ENCODE data around the gene SDC3.

The SDC3 gene

DNA sequence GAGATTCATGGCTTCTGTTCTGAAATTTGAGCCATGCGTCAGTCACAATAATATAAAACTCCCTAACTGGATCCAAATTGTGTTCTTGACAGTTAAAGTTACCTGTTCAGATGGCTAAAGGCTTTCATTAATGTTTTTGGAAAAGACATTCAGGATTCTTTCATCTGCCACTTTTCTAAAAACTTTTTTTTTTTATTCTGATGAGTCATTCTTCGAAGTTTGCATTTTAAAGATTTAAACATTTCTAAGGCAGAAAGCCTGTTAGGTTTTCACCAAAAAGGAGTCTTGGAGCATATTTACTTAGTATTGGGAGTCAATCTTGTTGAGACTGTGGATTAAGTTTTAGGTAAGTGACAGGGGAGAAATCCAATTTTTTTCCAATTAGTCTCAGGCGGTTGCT is 18.9 kb upstream of the SDC3 start:
- DNase-seq, result no peak

DNA sequence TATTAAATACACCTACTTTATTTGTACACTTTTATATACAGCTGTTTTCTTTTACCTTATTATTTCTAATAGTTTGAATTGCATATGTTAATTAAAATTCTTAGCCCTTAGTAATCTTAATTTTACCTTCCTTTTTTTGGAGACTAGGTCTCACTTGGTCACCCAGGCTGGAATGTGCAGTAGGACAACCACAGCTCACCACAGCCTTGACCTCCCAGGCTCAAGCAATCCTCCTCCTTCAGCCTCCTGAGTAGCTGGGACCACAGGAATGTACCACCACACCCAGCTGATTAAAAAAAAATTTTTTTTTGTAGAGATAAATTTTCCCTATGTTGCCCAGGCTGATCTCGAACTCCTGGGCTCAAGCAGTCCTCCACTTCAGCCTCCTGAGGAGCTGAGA is 15.0 kb upstream of the SDC3 start:
- no peak for DNase-seq

DNA sequence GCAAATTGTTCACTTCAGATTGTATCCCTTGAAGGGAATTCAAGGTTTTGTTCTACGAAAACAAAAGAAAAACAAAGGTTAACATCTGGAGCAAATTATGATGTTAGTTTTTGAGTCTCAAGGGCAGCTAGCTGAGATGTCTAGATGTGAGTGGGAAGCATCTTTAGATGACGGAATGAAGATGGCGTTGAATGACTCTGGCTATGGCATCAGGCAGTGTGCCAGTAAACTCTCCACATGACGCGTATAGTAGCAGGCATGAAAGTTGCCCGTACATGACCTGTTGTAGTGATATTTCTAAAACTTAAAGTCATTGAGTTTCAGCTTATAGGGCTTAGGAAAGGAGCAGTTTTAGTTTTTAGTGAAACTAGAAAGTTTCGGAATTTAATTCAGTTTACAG is 12.3 kb upstream of the SDC3 start:
- DNase-seq, result no peak

DNA sequence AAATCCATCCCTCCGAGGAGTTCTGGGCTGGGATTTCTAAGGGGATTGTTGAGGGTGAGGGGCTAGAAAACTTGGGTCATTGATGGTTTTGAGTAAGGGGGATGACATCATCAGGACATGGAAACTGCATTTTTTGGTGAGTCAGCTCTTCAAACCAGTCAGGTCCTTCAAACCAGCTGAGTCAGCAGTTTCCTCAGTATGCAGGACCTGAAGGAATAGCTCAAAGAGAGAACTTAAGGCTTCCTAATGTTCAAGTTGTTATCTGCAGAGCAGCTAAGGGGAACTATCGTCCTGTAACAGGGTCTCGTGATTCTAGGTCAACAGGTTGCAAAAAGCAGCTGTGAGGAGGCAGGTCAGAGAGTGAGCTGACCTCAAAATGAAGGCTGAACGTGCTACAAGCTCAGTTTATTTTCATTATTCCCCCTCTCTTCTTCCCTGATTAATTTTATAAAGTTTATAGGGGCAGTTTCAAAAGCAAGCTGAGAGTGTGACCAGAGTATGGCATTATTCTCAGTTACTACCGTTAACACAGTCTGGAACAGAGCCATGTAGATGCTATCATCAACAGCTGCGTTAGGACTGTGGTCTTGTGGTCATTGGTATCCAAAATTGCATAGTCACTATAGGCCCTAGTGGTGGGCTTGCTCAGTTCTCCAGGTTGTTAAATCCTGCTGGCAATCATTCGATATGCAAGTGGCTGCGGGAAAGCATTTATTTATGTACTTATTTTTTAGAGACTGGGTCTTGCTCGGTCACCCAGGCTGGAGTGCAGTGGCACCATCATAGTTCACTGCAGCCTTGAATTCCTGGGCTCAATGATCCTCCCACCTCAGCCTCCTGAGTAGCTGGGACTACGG is 10.7 kb upstream of the SDC3 start:
- DNase-seq, result no peak

DNA sequence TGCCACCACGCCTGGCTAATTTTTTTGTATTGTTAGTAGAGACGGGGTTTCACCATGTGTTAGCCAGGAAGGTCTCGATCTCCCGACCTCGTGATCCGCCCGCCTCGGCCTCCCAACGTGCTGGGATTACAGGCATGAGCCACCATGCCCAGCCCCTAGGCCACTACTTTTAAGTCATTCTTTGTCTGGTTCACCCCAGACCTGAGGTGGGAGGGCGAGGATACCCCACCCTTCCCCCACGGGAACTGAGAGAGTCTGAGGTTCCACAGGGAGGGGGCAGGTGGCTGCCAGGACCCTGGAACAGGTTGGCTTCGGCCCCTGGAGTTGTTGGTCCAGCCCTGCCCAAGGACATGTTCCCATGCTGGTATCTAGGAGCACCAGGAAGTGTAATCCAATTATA is 7.7 kb upstream of the SDC3 start:
- DNase-seq, result no peak

DNA sequence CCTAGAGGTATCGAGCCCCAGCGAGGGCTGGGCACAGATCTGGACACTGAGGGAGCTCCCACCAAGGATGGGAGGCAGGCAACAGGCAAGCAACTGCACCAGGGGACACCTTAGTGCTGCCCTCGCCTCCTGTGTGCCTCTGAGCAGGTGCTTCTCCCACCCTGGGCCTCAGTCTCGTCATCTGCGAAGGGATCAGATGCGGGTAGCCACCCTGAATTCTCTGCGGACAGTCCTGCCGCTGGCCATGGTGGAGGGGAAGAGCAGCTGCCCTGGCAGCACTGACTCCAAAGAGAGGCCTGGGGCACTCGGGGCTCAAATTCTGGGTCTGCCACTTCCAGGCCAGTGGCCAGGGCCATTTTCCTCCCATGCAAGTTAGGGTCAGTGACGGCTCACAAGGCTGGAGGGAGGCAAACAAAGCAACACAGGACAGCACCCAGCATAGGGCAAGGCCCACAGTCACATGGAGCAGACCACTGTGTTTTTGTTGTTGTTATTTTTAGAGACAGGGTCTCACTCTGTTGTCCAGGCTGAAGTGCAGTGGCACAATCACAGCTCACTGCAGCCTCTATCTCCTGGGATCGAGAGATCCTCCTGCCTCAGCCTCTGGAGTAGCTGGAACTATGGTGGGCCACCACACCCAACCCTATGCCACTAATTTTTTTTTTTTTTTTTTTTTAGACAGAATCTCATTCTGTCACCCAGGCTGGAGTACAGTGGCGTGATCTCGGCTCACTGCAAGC is 7.1 kb upstream of the SDC3 start:
- no peak for DNase-seq

DNA sequence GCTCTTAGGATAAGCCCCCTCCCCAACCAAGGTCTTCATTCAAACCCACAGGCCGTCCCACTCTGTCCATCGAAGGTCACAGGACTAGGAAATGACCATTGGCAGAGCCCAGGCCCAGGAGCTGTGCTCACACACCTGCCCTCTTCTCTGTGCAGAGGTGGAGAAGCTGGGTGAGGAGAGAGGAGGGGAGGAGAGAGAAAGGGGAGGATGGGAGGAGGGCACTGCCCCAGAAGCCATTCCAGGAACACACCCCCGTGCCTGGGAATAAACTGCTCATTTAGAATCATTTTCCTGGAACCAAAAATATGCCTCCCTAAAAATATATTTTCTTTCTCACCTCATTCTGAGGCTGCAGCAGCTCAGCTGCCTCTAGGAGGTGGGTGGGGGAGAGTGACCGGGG is 6.4 kb upstream of the SDC3 start:
- no peak for DNase-seq

DNA sequence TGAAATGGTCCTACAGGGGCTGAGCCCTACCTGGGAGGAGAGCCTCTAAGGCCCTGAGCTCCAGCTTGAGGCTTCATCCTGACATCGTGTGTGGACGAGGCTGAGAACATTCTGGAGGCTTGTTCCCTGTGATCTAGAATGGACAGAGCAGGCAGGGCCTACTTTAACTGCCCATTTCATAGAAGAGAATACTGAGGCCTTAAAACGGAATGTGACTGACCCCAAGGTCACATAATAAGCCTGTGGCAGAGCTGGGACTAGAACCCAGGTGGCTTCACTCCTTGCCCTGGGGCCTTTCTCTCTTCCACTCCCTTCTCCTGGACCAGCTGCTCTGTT is 6.0 kb upstream of the SDC3 start:
- no peak for DNase-seq

DNA sequence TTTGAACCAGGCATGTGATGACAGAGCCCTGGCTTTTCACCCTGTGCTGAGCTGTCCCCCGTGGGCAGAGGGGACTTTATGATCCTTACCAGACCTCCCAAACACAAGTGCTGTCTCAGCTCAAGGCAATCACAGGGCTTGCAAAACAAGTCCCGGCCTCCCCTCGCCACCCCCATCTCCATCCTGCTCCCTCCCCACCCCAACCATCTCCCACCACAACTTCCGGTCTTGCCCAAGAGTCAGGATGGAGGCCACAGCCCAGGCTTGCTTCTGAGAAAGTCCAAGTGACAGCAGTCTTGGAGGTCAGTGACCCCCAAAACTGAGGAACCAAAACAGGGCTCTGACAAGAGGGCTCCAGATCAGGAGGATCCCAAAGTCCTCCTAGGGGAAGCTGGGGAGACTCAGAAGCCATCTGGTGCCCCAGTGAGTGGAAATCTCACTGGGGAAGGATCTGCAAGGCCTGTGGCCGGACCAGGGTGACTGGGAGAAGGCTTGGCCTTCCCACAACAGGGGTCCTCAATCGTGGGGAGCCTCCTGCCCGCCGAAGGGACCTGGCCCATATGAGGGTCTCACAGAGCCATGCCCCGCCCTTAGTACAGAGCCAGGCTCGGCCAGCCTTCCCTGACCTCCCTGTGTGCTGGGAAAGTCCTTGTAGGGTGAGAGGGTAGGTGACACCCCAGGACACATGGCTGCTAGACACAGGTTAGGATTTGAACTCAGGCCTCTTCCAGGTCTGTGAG is 4.5 kb upstream of the SDC3 start:
- DNase-seq, result no peak

DNA sequence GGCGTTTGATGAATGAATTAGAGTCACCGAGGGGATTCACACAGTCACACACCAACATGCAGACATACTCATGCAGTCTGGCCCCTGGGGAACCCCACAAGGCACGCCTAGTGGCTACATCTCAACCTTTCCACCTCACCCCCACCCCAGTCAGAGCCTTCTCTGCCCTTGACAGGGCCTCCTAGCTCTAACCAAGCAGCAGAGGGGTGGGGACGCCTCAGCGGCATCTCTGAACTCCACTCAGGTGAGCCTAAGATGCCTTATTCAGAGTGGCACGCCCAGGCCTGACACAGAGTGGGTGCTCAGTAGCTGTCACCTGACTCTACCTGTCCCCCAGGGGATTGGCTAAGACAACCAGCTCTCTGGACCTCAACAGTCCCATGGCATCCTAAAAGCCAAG is 3.7 kb upstream of the SDC3 start:
- DNase-seq, result no peak

DNA sequence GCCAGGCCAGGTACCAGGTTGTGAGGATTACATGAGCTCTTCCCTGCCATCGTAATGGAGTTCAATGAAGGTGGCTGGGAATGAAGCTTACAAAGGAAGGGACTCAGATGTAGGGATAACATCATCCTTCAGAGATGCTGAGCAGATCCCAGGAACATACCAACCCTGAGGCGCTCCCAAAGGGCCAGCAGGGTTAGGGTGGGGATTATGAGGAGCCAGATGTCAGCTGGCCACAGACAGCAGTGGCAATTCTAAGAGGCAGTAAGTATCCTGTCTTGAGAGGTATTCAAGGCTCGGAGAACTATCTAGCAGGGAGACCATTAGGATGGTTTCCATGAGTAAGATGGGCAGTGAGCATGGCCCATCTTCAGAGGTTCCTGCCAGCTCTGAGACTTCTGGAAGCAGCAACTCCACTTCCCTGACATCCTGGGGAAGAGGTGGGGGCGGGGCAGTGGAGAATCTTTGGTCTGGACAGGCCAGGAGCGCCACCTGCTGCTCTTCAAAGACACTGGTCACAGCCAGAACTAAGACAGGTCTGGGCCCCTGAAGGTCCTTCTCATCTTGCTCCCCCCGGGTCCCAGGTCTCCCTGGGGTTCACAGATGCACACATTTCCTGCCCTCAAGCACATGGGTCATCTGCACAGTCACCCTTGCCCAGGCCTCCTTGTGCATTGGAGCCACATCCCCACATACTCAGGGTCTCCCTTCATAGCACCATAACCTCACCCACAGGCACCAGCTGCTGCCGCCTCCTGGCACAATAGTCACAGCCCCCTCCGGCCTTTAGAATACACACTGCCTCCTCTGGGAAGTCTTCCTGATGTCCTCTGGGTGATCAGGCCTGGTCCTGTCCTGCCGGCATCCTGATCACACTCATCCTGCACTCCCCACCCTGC is 2.7 kb upstream of the SDC3 start:
- DNase-seq, result peak; percentile 24

DNA sequence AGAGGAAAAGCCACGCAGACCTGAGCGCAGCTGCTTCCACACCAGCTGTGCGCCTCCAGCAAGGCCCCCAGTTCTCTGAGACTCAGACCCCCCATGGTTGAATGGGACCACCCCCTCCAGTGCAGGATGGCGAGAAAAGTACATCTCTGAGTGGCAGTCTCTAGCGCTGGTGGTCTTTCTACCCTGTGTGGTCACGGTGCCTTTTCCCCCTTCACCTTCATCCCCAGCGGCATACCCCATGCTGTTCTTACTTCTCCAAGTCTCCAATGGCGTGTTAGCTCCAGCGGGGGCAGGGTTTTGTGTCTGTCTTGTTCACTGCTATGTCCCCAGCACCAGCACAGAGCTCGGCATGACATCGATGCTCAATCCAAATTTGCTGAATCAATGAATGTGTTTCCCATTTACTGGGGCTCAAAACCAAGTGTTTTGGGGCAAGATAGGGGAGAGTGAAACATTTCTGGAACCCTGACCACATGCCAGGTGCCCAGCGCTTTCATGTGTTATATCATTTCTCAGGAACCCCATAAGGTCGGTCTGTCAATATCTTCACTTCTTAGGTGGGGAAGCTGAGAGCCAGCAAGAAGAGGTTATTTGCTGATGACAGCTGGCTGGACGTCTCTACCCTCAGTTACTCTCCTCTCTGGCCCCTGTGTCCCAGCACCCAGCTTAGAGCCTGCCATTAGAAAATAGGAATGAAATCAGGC is 959 bp upstream of the SDC3 start:
- no peak for DNase-seq

DNA sequence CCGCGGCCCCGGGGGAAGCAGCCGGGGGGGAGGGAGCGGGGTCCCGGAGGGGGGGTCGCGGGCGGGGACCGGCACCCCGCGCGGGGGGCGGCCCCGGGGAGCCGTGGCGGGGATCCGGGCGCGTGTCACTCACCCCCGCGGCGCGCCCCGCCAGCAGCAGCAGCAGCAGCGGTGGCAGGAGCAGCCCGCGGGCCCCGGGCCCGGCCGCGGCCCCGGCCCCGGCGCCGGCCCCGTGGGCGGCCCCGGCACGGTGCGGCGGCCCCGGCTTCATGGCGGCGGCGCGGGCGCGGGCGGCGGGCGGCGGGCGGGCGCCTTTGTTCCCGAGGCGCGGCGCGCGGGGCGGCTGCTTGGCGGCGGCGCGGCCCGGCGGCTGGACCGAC is 252 bp downstream of the SDC3 start:
- DNase-seq, result no peak

DNA sequence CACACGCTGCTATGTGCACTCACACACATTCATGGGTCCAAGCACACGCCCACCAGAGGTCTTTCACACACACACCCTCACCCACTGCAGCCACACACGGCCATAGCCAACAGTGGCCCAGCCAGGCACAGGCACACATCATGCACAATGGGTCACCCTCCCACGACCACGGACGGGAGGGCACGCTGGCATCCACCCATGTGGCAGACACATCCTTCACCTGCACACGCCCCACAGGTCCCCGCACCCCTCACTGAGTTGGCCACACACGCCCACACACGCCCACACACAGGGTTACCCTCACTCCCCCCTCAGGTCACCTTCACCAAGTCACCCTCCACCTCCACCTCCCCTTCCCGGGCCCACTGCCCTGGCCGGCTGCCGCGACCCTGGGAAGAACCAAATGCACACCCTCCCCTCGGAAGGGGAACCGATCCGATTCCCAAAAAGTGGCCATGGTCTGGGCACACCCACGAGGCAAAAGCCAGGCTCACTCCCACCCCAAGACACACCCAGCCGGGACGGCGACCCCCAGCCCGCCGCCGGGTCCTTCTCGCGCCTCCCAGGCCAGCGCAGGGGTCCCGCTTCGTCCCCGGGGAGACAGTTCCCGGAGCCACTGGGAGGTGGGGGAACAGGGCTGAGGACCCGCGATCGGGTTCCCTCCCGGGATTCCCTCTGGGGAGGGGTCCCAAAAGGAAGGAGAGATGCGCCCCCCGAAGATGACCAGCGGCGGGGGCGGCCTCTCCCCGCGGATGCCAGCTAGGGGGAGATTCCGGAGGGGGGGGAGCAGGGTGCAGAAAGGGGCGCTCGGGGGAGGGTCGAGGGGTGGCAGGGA is 860 bp downstream of the SDC3 start:
- no peak for DNase-seq

DNA sequence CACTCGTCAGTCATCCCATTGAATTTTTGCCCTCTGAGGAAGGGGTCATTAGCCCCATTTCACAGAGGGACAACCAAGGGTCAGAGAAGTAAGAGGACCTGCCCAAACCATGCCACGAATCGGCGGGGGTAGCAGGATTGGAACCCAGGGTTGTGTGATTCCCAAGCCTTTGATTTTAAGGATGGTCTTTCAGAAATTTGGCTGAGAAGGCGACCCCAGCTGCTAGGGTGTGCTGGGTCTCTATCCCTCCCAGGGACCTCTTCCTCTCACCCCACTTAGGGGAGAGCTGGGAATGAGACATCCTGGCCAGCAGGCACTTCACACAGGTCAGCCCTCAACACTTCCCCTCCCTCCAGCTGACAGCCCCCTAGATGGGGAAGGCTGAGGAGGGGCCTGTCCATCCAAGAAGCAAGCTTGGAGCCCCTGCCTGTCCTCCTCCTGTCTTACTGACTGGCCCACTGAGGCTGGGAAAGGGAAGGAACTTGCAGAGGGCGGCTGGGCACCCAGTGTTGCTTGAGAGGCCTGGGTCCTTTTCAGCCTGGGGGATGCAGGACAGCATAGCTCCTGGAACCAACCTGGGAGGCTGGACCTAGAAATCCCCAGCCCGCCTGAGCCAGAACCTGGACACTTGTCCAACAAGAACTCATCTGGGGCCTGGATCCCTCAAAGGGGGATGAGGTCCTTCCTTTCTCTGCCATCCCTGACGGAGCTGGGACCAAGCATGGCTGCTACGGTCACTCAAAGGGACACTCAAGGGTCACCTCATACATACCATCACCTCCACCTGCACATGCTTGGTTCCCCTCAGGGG is 1.7 kb downstream of the SDC3 start:
- DNase-seq, result no peak

DNA sequence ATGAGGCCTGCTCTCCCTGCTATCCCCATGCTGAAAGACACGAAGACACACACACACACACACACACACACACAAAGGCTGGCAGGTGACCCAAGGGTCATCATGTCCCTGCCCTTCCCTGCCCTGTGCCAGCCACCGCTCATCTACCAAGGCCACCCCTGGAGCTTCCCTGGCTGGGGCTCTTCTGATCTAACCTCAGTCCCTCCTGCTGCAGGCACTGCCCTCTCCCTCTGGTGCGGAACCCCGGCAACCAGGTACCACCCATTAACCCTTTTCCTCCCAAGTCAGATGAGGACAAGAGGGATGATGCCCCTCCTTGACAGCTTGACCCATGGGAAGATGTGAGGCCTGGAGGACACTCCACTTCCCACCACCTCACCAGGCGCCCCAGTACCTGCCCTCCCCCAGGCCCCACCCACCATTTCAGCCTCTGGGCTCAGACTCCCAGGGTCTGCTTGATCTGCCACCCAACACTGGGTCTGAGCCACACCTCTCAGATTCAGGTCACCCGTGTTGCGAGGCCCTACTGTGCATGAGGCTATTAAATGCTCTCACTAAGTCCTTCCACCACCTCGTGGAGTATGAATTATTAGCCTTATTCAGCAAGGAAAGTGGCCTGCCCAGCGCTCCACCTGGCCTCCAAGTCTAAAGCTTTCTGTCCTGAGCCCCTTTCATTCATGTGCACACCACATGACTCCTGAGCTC is 2.5 kb downstream of the SDC3 start:
- DNase-seq, result no peak

DNA sequence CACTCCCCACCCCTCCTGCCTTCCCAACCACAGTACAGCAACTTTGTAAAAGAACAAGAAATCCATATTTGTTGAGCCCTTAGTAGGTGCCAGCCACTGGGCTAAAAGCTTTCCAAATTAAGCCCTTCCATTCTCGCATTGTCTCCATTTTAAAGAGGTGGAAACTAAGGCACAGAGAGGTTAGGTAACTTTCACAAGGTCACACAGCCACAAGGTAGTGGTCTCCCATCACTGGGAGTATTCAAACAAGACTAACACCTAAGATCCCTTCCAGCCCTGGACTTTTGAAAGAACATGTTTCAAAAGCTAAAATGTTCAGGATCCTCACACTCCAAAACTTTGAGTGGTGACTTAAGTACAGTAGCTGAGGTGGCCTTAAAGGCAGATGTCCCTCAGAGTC is 3.2 kb downstream of the SDC3 start:
- DNase-seq, result no peak

DNA sequence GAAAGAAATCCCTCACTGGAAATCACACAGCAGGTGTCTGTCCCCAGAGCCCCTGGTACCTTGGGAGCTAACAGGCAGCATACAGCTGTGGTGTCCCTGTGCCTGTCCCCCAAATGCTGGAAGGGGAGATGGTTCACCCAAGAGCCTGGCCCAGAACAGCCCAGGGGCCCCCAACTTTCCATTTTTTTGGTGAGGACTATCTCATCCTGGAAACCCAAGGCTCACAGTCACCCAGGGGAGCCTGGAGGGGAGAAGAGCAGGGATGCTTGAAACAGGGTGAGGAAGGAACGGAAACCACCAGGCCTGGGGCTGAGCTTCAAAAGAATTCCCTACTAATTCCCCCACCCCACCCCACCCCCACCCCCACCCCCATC is 3.6 kb downstream of the SDC3 start:
- DNase-seq, result no peak

DNA sequence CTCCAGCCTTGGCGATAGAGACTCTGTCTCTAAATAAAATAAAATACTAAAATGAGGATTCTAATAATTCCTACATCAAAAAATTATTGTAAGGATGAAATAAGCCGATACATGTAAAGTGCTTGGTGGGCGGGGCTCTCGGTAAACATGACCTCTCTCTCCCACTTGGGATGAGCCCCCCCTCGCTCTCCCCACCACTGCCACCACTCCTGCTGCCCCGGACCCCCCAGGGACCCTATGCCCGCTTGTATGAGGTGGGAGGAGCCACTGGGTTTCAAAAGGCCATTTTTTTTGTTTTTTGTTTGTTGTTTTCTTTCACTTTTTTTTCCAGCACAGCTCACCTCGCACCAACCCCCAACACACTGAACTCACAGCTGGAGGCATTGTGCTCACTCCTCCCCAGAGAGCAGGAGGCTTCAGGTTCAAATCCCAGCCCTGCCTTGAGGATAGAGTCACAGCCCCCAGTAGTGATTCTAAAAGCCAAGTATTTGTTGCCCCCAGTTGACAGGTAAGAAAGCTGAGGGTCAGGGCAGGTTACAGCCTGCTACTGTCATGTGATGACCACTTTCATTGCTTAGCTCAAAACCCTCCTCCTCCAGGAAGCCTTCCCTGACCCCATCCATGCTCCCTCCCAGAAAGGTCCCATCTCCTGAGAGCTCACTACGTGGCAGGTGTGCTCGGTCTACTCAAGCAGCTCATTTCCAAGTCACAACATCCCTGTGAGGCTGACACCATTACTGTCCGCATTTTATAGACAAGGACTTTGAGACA is 4.2 kb downstream of the SDC3 start:
- no peak for DNase-seq

Measured in activated effector memory CD4-positive, alpha-beta T cell treated with Interleukin-2 at 50 U/mL for 16 hours (primary cell).